D721Med (cell line): ENCODE results near the gene DGCR8.
"Not testable (repeated sequence)": the region's sequence is repeated elsewhere in the genome, so short reads cannot be mapped to it uniquely, and the experiment has no call there.

ENCODE experiments used
- DNase-seq: peaks from one replicate; pipeline ENCODE4 v3.0.0; 2011; ENCODE audit warnings: low spot score; ENCODE audit not compliant: insufficient read length
- FAIRE-seq: peaks from 2 replicates; lab custom pipeline; 2011; peaks lifted over from hg19 to GRCh38; lab: Jason Lieb, UNC
- TF ChIP-seq, protein P1 (sequence below): IDR thresholded peaks from 2 replicates; pipeline ENCODE4 v1.5.1; 2012; ENCODE audit warnings: mild to moderate bottlenecking, control low read depth; ENCODE audit not compliant: insufficient read depth; ENCODE audit errors: missing control alignments

The DGCR8 gene

DNA sequence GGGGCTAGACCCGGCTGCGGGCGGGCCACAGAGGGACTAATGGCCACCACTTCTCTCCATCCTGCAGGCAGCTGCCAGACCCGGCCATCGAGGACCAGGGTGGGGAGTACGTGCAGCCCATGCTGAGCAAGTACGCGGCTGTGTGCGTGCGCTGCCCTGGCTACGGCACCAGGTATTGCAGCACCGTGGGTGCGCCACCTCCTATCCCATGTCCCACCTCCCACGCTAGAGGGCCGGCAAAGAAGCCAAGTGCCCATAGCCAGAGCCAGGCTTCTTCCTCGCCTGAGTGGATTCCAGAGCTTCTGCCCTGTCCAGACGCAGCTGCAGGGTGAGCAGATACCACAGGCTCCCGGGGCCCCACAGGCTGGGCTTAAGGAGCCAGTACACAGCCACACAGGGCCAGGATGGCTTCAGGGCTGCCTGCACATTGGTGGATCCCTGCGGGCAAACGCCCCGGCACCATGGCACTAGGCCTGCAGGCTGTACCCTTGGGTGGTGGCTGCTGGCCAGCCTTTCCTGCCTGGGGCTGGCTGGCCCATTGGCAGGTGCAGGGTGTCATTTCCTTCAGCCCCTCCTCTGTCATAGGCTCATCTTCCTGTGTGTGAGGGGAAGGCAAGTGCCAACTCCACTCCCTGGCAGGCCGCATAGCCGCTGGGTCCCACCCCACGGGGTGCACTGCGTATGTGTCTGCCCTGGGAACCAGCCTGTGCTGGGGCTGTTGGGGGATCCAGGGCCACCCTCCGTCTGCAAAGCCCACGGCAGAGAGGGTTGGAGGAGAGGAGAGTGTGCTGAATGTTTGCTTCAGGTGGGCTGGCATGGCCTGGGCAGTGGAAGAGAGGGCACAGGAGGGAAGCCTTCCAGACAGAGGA lies 16.5 kb upstream of the DGCR8 start:
- TF ChIP-seq, protein P1, sequence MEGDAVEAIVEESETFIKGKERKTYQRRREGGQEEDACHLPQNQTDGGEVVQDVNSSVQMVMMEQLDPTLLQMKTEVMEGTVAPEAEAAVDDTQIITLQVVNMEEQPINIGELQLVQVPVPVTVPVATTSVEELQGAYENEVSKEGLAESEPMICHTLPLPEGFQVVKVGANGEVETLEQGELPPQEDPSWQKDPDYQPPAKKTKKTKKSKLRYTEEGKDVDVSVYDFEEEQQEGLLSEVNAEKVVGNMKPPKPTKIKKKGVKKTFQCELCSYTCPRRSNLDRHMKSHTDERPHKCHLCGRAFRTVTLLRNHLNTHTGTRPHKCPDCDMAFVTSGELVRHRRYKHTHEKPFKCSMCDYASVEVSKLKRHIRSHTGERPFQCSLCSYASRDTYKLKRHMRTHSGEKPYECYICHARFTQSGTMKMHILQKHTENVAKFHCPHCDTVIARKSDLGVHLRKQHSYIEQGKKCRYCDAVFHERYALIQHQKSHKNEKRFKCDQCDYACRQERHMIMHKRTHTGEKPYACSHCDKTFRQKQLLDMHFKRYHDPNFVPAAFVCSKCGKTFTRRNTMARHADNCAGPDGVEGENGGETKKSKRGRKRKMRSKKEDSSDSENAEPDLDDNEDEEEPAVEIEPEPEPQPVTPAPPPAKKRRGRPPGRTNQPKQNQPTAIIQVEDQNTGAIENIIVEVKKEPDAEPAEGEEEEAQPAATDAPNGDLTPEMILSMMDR: no peak
- FAIRE-seq: no peak
- no peak for DNase-seq

DNA sequence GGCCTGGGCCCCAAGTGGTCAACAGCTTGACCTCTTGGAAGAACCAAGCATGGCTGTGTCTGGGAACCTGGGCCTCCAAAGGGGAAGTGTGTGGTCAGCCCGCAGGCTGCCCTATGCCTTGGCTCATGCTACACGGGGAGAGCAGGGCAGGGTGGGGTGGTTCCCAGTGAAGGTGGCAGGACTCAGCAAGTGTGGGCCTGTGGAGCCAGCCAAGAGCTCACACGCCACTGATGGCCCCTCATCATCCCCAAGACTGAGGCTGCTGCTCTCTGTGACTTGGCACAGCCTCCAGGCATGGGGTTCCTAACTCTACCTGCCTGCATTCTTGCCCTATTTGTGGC lies 15.9 kb upstream of the DGCR8 start:
- TF ChIP-seq, protein P1: no peak
- FAIRE-seq (no peak), DNase-seq (no peak)

DNA sequence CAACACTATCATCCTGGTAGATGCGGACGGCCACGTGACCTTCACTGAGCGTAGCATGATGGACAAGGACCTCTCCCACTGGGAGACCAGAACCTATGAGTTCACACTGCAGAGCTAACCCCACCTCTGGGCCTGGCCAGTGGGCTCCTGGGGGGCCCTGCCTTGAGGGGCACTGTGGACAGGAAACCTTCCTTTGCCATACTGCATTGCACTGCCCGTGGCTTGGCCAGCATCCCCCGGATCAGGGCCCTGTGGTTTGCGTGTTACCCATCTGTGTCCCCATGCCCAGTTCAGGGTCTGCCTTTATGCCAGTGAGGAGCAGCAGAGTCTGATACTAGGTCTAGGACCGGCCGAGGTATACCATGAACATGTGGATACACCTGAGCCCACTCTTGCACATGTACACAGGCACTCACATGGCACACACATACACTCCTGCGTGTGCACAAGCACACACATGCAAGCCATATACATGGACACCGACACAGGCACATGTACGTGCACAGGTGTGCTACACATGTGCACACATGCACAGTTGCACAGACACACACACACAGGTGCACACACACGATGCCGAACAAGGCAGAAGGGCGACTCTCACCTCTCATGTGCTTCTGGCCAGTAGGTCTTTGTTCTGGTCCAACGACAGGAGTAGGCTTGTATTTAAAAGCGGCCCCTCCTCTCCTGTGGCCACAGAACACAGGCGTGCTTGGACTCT lies 15.3 kb upstream of the DGCR8 start:
- TF ChIP-seq, protein P1: no peak
- DNase-seq (no peak), FAIRE-seq (no peak)

DNA sequence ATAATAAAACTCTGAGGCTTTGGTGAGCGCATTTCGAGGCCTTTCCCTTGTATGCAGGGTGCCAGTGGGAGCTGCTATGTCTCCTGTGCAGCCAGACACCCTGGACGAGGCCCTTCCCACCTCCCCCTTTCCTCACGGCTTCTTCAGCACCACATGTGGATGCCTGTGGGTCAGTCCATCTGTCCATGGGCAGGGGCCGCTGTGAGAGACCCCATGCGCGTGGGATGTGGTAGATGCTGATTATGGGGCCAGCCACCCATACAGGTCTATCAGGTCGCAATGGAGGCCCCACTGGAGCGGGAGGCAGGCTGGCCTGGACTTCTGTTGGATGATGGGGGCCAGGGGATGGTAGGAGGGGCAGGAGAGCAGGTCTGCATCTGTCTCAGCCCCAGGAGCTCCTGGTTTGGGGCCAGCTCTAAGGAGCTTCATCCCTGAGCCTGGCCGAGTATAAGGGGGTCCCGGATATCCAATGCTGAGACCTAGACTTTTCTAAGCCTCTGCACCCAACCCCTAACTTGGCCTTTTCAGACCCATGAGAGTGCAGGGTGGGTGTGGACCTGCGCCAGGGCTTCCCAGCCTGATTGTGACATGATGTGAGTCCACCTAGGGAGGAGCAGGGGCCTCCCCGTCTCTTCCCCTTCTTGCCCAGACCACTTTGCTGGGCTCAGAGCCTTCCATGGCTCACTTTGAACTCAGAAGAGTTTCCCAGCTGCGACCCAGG lies 14.0 kb upstream of the DGCR8 start:
- TF ChIP-seq, protein P1: no peak
- DNase-seq (no peak), FAIRE-seq (no peak)

DNA sequence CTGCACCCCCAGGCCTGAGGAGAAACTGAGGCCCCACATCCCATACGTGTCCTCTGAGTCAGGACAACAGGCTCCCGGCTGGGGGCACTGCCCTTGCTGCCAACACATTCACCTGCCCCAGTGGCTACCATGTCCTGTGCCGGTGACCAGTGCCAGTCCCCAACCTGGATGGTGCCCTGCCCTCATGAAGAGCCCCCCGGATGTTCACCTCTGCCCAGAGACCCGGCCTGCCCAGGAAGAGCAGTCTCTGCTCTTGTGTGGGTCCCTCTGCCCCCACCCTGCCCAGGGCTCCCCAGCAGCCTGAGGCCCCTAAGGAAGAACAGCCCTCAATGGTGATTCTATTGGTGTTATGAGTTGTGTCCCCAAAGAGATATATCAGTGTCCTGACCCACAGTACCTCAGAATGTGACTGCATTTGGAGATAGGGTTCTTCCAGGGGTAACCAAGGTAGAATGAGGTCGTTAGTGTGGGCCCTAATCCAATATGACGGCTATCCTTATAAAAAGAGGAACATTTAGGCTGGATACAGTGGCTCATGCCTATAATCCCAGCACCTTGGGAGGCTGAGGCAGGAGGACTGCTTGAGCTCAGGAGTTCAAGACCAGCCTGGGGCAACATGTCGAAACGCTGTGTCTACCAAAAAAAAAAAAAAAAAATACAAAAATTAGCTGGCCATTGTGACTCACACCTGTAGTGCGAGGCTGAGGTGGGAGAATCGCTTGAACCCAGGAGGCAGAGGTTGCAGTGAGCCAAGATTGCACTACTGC lies 13.2 kb upstream of the DGCR8 start:
- TF ChIP-seq, protein P1: no peak
- FAIRE-seq: no peak
- no peak for DNase-seq

DNA sequence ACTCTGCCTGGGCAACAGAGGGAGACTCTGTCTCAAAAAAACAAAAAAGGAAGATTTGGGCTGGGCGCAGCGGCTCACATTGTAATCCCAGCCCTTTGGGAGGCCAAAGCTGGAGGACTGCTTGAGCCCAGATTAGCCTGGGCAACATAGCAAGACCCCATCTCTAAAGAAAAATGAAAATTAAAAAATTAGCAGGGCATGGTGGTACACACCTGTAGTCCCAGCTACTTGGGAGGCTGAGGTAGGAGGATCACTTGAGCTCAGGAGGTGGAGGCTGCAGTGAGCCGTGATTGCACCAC lies 12.7 kb upstream of the DGCR8 start:
- FAIRE-seq, DNase-seq: not testable (repeated sequence)

DNA sequence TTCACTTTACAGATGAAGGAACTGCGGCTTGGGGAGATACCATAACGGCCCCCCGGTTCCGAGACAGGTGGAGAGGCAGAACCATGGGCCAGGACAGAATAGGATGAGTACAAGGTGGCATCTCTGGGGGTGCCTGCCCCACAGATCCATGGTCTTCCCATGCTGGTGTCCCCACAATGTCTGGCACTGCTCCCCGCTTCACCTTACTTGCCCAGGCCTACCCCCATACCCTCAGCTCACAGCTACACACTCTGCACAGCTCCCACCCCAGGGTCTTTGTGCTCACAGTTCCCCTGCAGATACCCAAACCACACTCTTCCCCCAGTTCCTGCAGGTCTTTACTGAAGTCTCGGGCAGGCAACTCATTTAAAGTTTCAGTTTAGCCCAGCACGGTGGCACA lies 11.4 kb upstream of the DGCR8 start:
- TF ChIP-seq, protein P1: no peak
- no peak for FAIRE-seq

More for the DNA sequence above, 11.4 kb upstream of the DGCR8 start:
- DNase-seq: no peak
